HG03520 (cell line): ENCODE results near the gene ZC4H2.
"Not testable (repeated sequence)": the region's sequence is repeated elsewhere in the genome, so short reads cannot be mapped to it uniquely, and the experiment has no call there.

Experiments used
- ATAC-seq: cut with Tn5 transposase; IDR thresholded peaks from one replicate; pipeline ENCODE4 v1.9.1; 2021; ENCODE audit warnings: mild to moderate bottlenecking, moderate library complexity; ENCODE audit not compliant: unreplicated experiment

Gene ZC4H2

GRCh38 chrX:64975989-64976672, at the start of gene ZC4H2:
Gene ZC4H2, minus strand, starts transcription at chrX:64976450. Its CDS starts 73 bp downstream, at chrX:64976377.
- peak; percentile 98 for ATAC-seq

- ATAC-seq: no peak
Observed at GRCh38 chrX:65017451-65017850, 41.2 kb upstream of the ZC4H2 start.

GRCh38 chrX:65014230-65014629, 38.0 kb upstream of the ZC4H2 start:
- no peak for ATAC-seq

- ATAC-seq: no peak
Observed at GRCh38 chrX:65009459-65009858, 33.2 kb upstream of the ZC4H2 start.

- ATAC-seq: not testable (repeated sequence)
Observed at GRCh38 chrX:65002208-65002607, 26.0 kb upstream of the ZC4H2 start.

GRCh38 chrX:64996805-64997204, 20.6 kb upstream of the ZC4H2 start:
- no peak for ATAC-seq

- no peak for ATAC-seq
Observed at GRCh38 chrX:64994131-64994798, 18.0 kb upstream of the ZC4H2 start.

- ATAC-seq: no peak
Observed at GRCh38 chrX:64977830-64978229, 1.6 kb upstream of the ZC4H2 start.

- ATAC-seq: no peak
Observed at GRCh38 chrX:64977051-64977450, 801 bp upstream of the ZC4H2 start.

- ATAC-seq: peak; percentile 12
Observed at GRCh38 chrX:64976673-64977040, 407 bp upstream of the ZC4H2 start.

- no peak for ATAC-seq
Observed at GRCh38 chrX:64975491-64975890, 759 bp downstream of the ZC4H2 start.

GRCh38 chrX:64925480-64925879, 50.8 kb downstream of the ZC4H2 start:
- no peak for ATAC-seq

- ATAC-seq: no peak
Observed at GRCh38 chrX:64908121-64908520, 68.1 kb downstream of the ZC4H2 start.

- peak; percentile 78 for ATAC-seq
Observed at GRCh38 chrX:64894454-64895038, 81.7 kb downstream of the ZC4H2 start.

- ATAC-seq: peak; percentile 55
Observed at GRCh38 chrX:64885850-64886249, 90.4 kb downstream of the ZC4H2 start.

- ATAC-seq: not testable (repeated sequence)
Observed at GRCh38 chrX:64878709-64879108, 97.5 kb downstream of the ZC4H2 start.

GRCh38 chrX:64867217-64867616, 109.0 kb downstream of the ZC4H2 start:
- no peak for ATAC-seq
